SU-DHL-6 (cell line): ENCODE data around the gene RBM20.
A peak's percentile ranks its signal among the peaks of the same experiment; 100 is the strongest.

Experiments
- EZH2phosphoT487 ChIP-seq: fragments of 200-600 bp; sonication (generic), shearing (Covaris generic); conservative IDR thresholded peaks from 2 replicates; pipeline ENCODE4 v1.6.1; 2018; ENCODE audit warnings: mild to moderate bottlenecking, antibody characterized with exemption, low read length, moderate library complexity, mixed read lengths
- TF ChIP-seq, protein P1 (sequence below): fragments of 200-600 bp; sonication (generic); IDR thresholded peaks from one replicate; pipeline ENCODE4 v1.5.1; 2017; ENCODE audit warnings: antibody characterized with exemption, mild to moderate bottlenecking, low read length, moderate library complexity; ENCODE audit not compliant: insufficient read depth, poor library complexity, severe bottlenecking

DNA sequence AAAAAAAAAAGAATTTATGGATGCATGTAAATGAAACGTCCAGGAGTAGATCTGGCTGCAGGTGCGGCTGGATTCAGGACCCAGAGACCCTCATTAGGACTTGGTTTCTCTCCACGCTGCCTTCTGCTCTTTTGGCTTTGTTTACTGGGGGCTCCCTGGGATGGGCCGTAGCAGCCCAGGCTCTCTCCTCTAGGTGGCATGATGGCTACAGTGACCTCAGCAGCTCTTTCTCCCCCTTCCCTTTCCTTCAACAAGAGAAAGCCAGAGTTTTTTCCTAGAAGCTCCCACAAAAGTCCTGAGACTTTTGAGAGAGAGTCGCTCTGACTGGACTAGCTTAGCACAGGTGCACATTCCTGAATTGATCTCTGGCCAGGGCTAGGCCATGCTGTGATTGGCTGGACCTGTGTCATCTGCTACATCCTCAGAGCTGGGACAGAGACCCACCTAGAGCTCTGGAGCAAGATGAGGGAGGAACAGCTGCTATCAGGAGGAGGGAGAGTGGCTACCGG, 159.7 kb downstream of the RBM20 start:
- TF ChIP-seq, protein P1, sequence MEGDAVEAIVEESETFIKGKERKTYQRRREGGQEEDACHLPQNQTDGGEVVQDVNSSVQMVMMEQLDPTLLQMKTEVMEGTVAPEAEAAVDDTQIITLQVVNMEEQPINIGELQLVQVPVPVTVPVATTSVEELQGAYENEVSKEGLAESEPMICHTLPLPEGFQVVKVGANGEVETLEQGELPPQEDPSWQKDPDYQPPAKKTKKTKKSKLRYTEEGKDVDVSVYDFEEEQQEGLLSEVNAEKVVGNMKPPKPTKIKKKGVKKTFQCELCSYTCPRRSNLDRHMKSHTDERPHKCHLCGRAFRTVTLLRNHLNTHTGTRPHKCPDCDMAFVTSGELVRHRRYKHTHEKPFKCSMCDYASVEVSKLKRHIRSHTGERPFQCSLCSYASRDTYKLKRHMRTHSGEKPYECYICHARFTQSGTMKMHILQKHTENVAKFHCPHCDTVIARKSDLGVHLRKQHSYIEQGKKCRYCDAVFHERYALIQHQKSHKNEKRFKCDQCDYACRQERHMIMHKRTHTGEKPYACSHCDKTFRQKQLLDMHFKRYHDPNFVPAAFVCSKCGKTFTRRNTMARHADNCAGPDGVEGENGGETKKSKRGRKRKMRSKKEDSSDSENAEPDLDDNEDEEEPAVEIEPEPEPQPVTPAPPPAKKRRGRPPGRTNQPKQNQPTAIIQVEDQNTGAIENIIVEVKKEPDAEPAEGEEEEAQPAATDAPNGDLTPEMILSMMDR: peak; percentile 81
- no peak for TF ChIP-seq EZH2phosphoT487
